H1 (cell line): Measurements from ENCODE around the gene HOXB3. TPM values are rescaled to one million over a fixed set of nuclear protein-coding genes. Genes with fewer than 3 reads are reported as not detected.

Source experiments
- CTCF ChIA-PET: fragments of 300-600 bp; sonication (Branson Sonifier 250); formaldehyde crosslinking; loops from one replicate; lab custom pipeline; 2021; ENCODE audit not compliant: partially characterized antibody; lab: Charles Lee
- POLR2A ChIA-PET: fragments of 300-600 bp; sonication (Branson Sonifier 250); formaldehyde crosslinking; loops from one replicate; lab custom pipeline; 2021; ENCODE audit warnings: inconsistent platforms; ENCODE audit not compliant: partially characterized antibody; lab: Charles Lee
- DNase-seq, 2 experiments: peaks; one replicate each; pipeline versions ENCODE4 v3.0.0 to v3.0.0-alpha.2; 2010 to 2022; ENCODE audit warnings: low spot score in 2 of 2, low read depth in 1 of 2, mixed read lengths in 1 of 2
- FAIRE-seq: peaks from 2 replicates; lab custom pipeline; 2011; peaks lifted over from hg19 to GRCh38; lab: Jason Lieb, UNC
- H2AFZ ChIP-seq: 2 replicates; pipeline ENCODE4 v1.8.1; 2012; ENCODE audit warnings: low read length, inconsistent platforms
- H2AK5ac ChIP-seq: 2 replicates; pipeline ENCODE4 v1.6.1; 2013; ENCODE audit warnings: low read depth, low read length
- H2BK120ac ChIP-seq: replicated peaks from 2 replicates; pipeline ENCODE3; 2013; ENCODE audit warnings: low read depth, low read length, inconsistent platforms
- H2BK12ac ChIP-seq: 2 replicates; pipeline ENCODE4 v1.6.1; 2013; ENCODE audit warnings: low read depth, low read length
- H2BK15ac ChIP-seq: 2 replicates; pipeline ENCODE4 v1.6.1; 2013; ENCODE audit warnings: low read length
- H2BK20ac ChIP-seq: 2 replicates; pipeline ENCODE4 v1.6.1; 2013; ENCODE audit warnings: low read length
- H2BK5ac ChIP-seq: 2 replicates; pipeline ENCODE4 v1.6.1; 2013; ENCODE audit warnings: low read depth, low read length
- H3K14ac ChIP-seq: 2 replicates; pipeline ENCODE4 v1.6.1; 2013; ENCODE audit warnings: inconsistent platforms; ENCODE audit not compliant: insufficient read length
- H3K18ac ChIP-seq: 2 replicates; pipeline ENCODE4 v1.6.1; 2013; ENCODE audit warnings: low read length; ENCODE audit errors: extremely low read depth
- H3K23ac ChIP-seq: 2 replicates; pipeline ENCODE4 v1.6.1; 2013; ENCODE audit warnings: inconsistent platforms; ENCODE audit not compliant: insufficient read length
- H3K23me2 ChIP-seq: 2 replicates; pipeline ENCODE4 v1.6.1; 2013; ENCODE audit warnings: low read depth, low read length
- H3K27ac ChIP-seq: 2 replicates; pipeline ENCODE4 v1.6.1; 2011; ENCODE audit warnings: low read depth, low read length, inconsistent platforms
- H3K27me3 ChIP-seq, 4 experiments: replicated peaks in 1 of 4; 1 replicate in 1 of 4; 2 replicates in 3 of 4; pipeline versions ENCODE4 v1.6.1 to v1.8.1; 2011 to 2013; ENCODE audit warnings: low read length in 3 of 4, mild to moderate bottlenecking in 3 of 4, inconsistent platforms in 2 of 4, mixed read lengths in 2 of 4, moderate library complexity in 1 of 4; ENCODE audit not compliant: control insufficient read depth in 3 of 4, insufficient read depth in 3 of 4; ENCODE audit errors: extremely low read depth in 1 of 4
- H3K36me3 ChIP-seq, 4 experiments: 2 replicates each; pipeline versions ENCODE4 v1.6.1 to v1.8.1; 2011 to 2013; ENCODE audit warnings: mild to moderate bottlenecking in 4 of 4, low read length in 3 of 4, moderate library complexity in 2 of 4, control low read depth in 1 of 4, inconsistent platforms in 1 of 4; ENCODE audit not compliant: insufficient read depth in 4 of 4, control insufficient read depth in 2 of 4
- H3K4ac ChIP-seq: replicated peaks from 2 replicates; pipeline ENCODE3; 2013; ENCODE audit warnings: low read length, low read depth, mixed read lengths, inconsistent platforms; ENCODE audit not compliant: insufficient read length
- H3K4me1 ChIP-seq, 4 experiments: replicated peaks in 1 of 4; 1 replicate in 1 of 4; 2 replicates in 3 of 4; pipeline versions ENCODE4 v1.6.1 to v1.8.1; 2011 to 2013; ENCODE audit warnings: low read length in 3 of 4, inconsistent platforms in 2 of 4, mixed read lengths in 1 of 4; ENCODE audit not compliant: insufficient read depth in 4 of 4, control insufficient read depth in 3 of 4
- H3K4me2 ChIP-seq, 2 experiments: 2 replicates each; pipeline versions ENCODE4 v1.6.1 to v1.8.1; 2011 to 2013; ENCODE audit warnings: low read depth in 2 of 2, low read length in 2 of 2, control low read depth in 1 of 2, inconsistent platforms in 1 of 2, mild to moderate bottlenecking in 1 of 2; ENCODE audit not compliant: insufficient read depth in 1 of 2
- H3K4me3 ChIP-seq, 4 experiments: fragments of 200-600, 300-600 bp in 1 of 4; sonication (generic), shearing (Covaris generic), sonication (Bioruptor Twin) in 1 of 4; 2 replicates each; pipeline versions ENCODE4 v1.5.1 to v1.8.1; 2011 to 2016; ENCODE audit warnings: low read length in 4 of 4, low read depth in 3 of 4, control low read depth in 2 of 4, inconsistent platforms in 2 of 4, mild to moderate bottlenecking in 2 of 4, mixed read lengths in 1 of 4, moderate library complexity in 1 of 4; ENCODE audit not compliant: insufficient read depth in 2 of 4; ENCODE audit errors: extremely low read depth in 1 of 4
- H3K56ac ChIP-seq: replicated peaks from 2 replicates; pipeline ENCODE3; 2013; ENCODE audit warnings: low read depth, mild to moderate bottlenecking, mixed read lengths, low read length, inconsistent platforms; ENCODE audit not compliant: insufficient read length
- H3K79me1 ChIP-seq: 2 replicates; pipeline ENCODE4 v1.6.1; 2013; ENCODE audit warnings: low read depth, low read length, control low read depth
- H3K79me2 ChIP-seq, 2 experiments: 2 replicates each; pipeline versions ENCODE4 v1.6.1 to v1.8.1; 2012 to 2013; ENCODE audit warnings: low read length in 2 of 2, mild to moderate bottlenecking in 2 of 2, inconsistent platforms in 1 of 2; ENCODE audit not compliant: insufficient read depth in 2 of 2, control insufficient read depth in 1 of 2
- H3K9ac ChIP-seq, 4 experiments: replicated peaks in 1 of 4; 1 replicate in 1 of 4; 2 replicates in 3 of 4; pipeline versions ENCODE4 v1.6.1 to v1.8.1; 2011 to 2013; ENCODE audit warnings: low read depth in 3 of 4, low read length in 3 of 4, control low read depth in 2 of 4, mild to moderate bottlenecking in 2 of 4, moderate library complexity in 2 of 4, inconsistent platforms in 1 of 4; ENCODE audit errors: extremely low read depth in 1 of 4
- H3K9me3 ChIP-seq, 2 experiments: 2 replicates each; pipeline versions ENCODE4 v1.6.1 to v1.8.1; 2012 to 2013; ENCODE audit warnings: mild to moderate bottlenecking in 2 of 2, moderate library complexity in 2 of 2, control low read depth in 1 of 2, inconsistent platforms in 1 of 2, low read depth in 1 of 2, low read length in 1 of 2, mixed read lengths in 1 of 2; ENCODE audit not compliant: insufficient read depth in 2 of 2
- H4K20me1 ChIP-seq, 2 experiments: replicated peaks in 1 of 2; 2 replicates each; pipeline versions ENCODE3 to v1.8.1; 2011 to 2013; ENCODE audit warnings: inconsistent platforms in 2 of 2, low read length in 2 of 2, mild to moderate bottlenecking in 1 of 2; ENCODE audit not compliant: insufficient read depth in 2 of 2, control insufficient read depth in 1 of 2
- H4K5ac ChIP-seq: 2 replicates; pipeline ENCODE4 v1.6.1; 2013; ENCODE audit warnings: low read length, low read depth, mixed read lengths, inconsistent platforms; ENCODE audit not compliant: insufficient read length
- H4K8ac ChIP-seq: 2 replicates; pipeline ENCODE4 v1.8.0; 2013; ENCODE audit warnings: mild to moderate bottlenecking, moderate library complexity, low read length, inconsistent platforms; ENCODE audit not compliant: insufficient read depth; ENCODE audit errors: extremely low read depth
- H4K91ac ChIP-seq: replicated peaks from 2 replicates; pipeline ENCODE3; 2013; ENCODE audit warnings: low read length, mixed read lengths, inconsistent platforms; ENCODE audit not compliant: insufficient read length
- ASH2L ChIP-seq: fragments of 200-600, 300-600 bp; sonication (generic); IDR thresholded peaks from one replicate; pipeline ENCODE4 v1.7.1; 2017; ENCODE audit warnings: low read length
- CBX8 ChIP-seq: fragments of 300-800, 300-1000 bp; sonication (generic); IDR thresholded peaks from 2 replicates; pipeline ENCODE4 v1.7.1; 2016; ENCODE audit warnings: low read depth, low read length, borderline replicate concordance
- CHD2 ChIP-seq: IDR thresholded peaks from 2 replicates; pipeline ENCODE4 v1.6.1; 2012; ENCODE audit warnings: low read length, improper control_type of control experiment
- EGR1 ChIP-seq: IDR thresholded peaks from 2 replicates; pipeline ENCODE4 v1.6.1; 2011; ENCODE audit warnings: low read depth, low read length, borderline replicate concordance
- EZH2 ChIP-seq: fragments of 200-600 bp; sonication (generic); IDR thresholded peaks from 2 replicates; pipeline ENCODE4 v1.7.1; 2012; ENCODE audit warnings: low read depth, mild to moderate bottlenecking, moderate library complexity, low read length, inconsistent platforms; ENCODE audit not compliant: severe bottlenecking
- HDAC2 ChIP-seq, 2 experiments: fragments of 300-600 bp in 1 of 2; sonication (generic) in 1 of 2; IDR thresholded peaks; 2 replicates each; pipeline ENCODE4 v1.6.1; 2011 to 2012; ENCODE audit warnings: low read depth in 2 of 2, low read length in 2 of 2, mild to moderate bottlenecking in 2 of 2, moderate library complexity in 2 of 2, borderline replicate concordance in 1 of 2, inconsistent platforms in 1 of 2
- HDAC6 ChIP-seq: IDR thresholded peaks from one replicate; pipeline ENCODE4 v1.7.1; 2012; ENCODE audit warnings: low read depth, mild to moderate bottlenecking, inconsistent platforms, low read length, moderate library complexity
- NRF1 ChIP-seq: IDR thresholded peaks from 2 replicates; pipeline ENCODE4 v1.6.1; 2011; ENCODE audit warnings: mild to moderate bottlenecking, low read depth, low read length, improper control_type of control experiment
- POLR2A ChIP-seq, 2 experiments: IDR thresholded peaks; 1 replicate in 1 of 2; 2 replicates in 1 of 2; pipeline ENCODE4 v1.6.1; 2011; ENCODE audit warnings: low read depth in 2 of 2, low read length in 2 of 2, mild to moderate bottlenecking in 2 of 2; ENCODE audit errors: control extremely low read depth in 1 of 2
- RNF2 ChIP-seq: fragments of 200-900, 300-1000 bp; sonication (generic); IDR thresholded peaks from 2 replicates; pipeline ENCODE4 v1.7.1; 2016; ENCODE audit warnings: borderline replicate concordance, low read depth, mild to moderate bottlenecking, antibody characterized with exemption, low read length; ENCODE audit not compliant: poor library complexity, severe bottlenecking; ENCODE audit errors: missing control alignments
- SUZ12 ChIP-seq: fragments of 200-600 bp; sonication (generic); IDR thresholded peaks from 2 replicates; pipeline ENCODE4 v1.6.1; 2012; ENCODE audit warnings: mild to moderate bottlenecking, inconsistent platforms, low read length, moderate library complexity, mixed read lengths
- WGBS, 2 experiments: shearing (Covaris generic) in 1 of 2; methylation state at CpG; one replicate each; pipeline versions ENCODE4 v1.1.6 to v1.1.7; 2013 to 2015; ENCODE audit warnings: low lambda C conversion rate in 2 of 2, mixed read lengths in 2 of 2, inconsistent platforms in 1 of 2, low coverage in 1 of 2, missing lambda C conversion rate in 1 of 2; ENCODE audit not compliant: insufficient replicate concordance in 2 of 2, insufficient coverage in 1 of 2, insufficient read length in 1 of 2; ENCODE audit errors: extremely low coverage in 1 of 2, missing lambda C conversion rate in 1 of 2; 5-methylcytosine and 5-hydroxymethylcytosine counted together
- polyA plus RNA-seq, 7 experiments: library from polyadenylated mRNA; depleted of rRNA in 3 of 7; stranded (reverse) in 5 of 7; unstranded in 2 of 7; fragments of >200 nt in 5 of 7; fragments of 200-250 nt in 2 of 7; gene quantifications; 1 replicate in 5 of 7; 2 replicates in 1 of 7; 4 replicates in 1 of 7; pipeline versions ENCODE4 v1.2.1 to v1.2.3, GENCODE V29; 2011 to 2013; ENCODE audit warnings: missing spikeins in 2 of 7, mixed read lengths in 2 of 7
- total RNA-seq: library from RNA; stranded (reverse); fragmentation: NEBNext Ultra II Directional; extraction: Animal tissue kit (Norgen Biotek cat#: 25700); gene quantifications from 2 replicates; pipeline ENCODE4 v1.2.1, GENCODE V29; 2021

The HOXB3 gene
- total and polyA plus RNA-seq, 2 of the 8 experiments (the other 6 are each of a cell fraction or from before 2014, with no cell fraction given), result not detected

GRCh38 chr17:48613862-48614694, 24.0 kb upstream of the HOXB3 start:
- Histone ChIP-seq H3K4me2 (peak overlapping the region in 1 of 2 experiments; percentile 26; a peak in 2 of 4 replicates), H4K20me1 (peaks cover 18 to 34% of the 10 kb centered on the region in 2 experiments), H3K23ac (no peak overlapping the region), H4K8ac (no peak overlapping the region; the same call in 1 of the 2 replicates), H3K9ac (no peak overlapping the region), H4K91ac (no peak overlapping the region), H3K14ac (no peak overlapping the region), H3K56ac (no peak overlapping the region), H3K4me3 (no peak overlapping the region), H3K27ac (no peak overlapping the region), H3K4me1 (peaks cover 0 to 7% (median 4%) of the 10 kb centered on the region in 4 experiments; a peak in 5 of 7 replicates), H3K9me3 (no peaks in the 10 kb centered on the region; a peak in 1 of 4 replicates), H3K36me3 (peaks cover 0 to 18% (median 0%) of the 10 kb centered on the region in 4 experiments; a peak in 1 of 8 replicates), H3K18ac (no peak overlapping the region), H2BK15ac (no peak overlapping the region; the same call in 1 of the 2 replicates), H3K27me3 (peaks cover 98 to 100% (median 99%) of the 10 kb centered on the region in 4 experiments), H3K79me1 (no peaks in the 10 kb centered on the region), H2BK12ac (no peak overlapping the region; the same call in 1 of the 2 replicates), H3K23me2 (0 out of 2 replicates have a peak, but pooled peaks cover 2% of the 10 kb centered on the region), H4K5ac (no peak overlapping the region), H2AK5ac (no peak overlapping the region), H2BK20ac (no peak overlapping the region), H2BK5ac (no peak overlapping the region), H2AFZ (no peak overlapping the region), H3K4ac (no peak overlapping the region), H2BK120ac (no peak overlapping the region), H3K79me2 (no peaks in the 10 kb centered on the region)
- DNase-seq, result no peak
- CTCF ChIA-PET, result interaction anchor here (1.0 to 5.4 kb wide), 11 partner anchors 9 to 611 kb away, joined by 3 to 30 read pairs (median 4); partner anchors contain the start of genes HOXB5 and HOXB9
- POLR2A ChIA-PET, result interaction anchor here (1.7 to 2.0 kb wide), 2 partner anchors 11 to 50 kb away, joined by 3 to 4 read pairs; no protein-coding TSS in a partner anchor
- FAIRE-seq, result no peak
- 4% methylated on average over 35 of the region's 55 CpGs; no CpG with 5 or more reads in 1 of the 2 experiments for WGBS, 2 experiments
- TF ChIP-seq POLR2A (IDR thresholded peaks at IDR 0.05; ENCODE audit: control extremely low read depth in 1 of 2, low read depth in 2 of 2, low read length in 2 of 2) (no peak), RNF2 (peak; percentile 97), HDAC2 (IDR thresholded peaks at IDR 0.05; ENCODE audit: borderline replicate concordance in 1 of 2, low read depth in 2 of 2, low read length in 2 of 2) (no peak), EGR1 (peak; percentile 30; the same call in 1 of the 2 replicates), ASH2L (no peak), EZH2 (peak; percentile 99), CBX8 (peak; percentile 98; the same call in 1 of the 2 replicates), NRF1 (no peak), CHD2 (no peak), HDAC6 (no peak), SUZ12 (peak; percentile 100)
